Bronchial epithelial cell (primary cell): ENCODE data around the gene ADGRG1. TPM values are rescaled to one million over a fixed set of nuclear protein-coding genes. Genes with fewer than 3 reads are reported as not detected.
"Not testable (repeated sequence)": the region's sequence is repeated elsewhere in the genome, so short reads cannot be mapped to it uniquely, and the experiment has no call there.

Experiments
- DNase-seq: peaks from one replicate; pipeline ENCODE4 v3.0.0-alpha.2; 2010; ENCODE audit warnings: low read depth
- FAIRE-seq: peaks from 2 replicates; lab custom pipeline; 2011; peaks lifted over from hg19 to GRCh38; lab: Jason Lieb, UNC
- H3K27me3 ChIP-seq: 2 replicates; pipeline ENCODE4 v1.5.1; 2011; ENCODE audit warnings: low read length; ENCODE audit not compliant: control insufficient read depth, insufficient read depth
- H3K36me3 ChIP-seq: 2 replicates; pipeline ENCODE4 v1.5.1; 2011; ENCODE audit warnings: low read length; ENCODE audit not compliant: control insufficient read depth, insufficient read depth
- H3K4me3 ChIP-seq: 2 replicates; pipeline ENCODE4 v1.5.1; 2011; ENCODE audit warnings: mild to moderate bottlenecking, low read depth, low read length, control low read depth
- total RNA-seq: library from RNA; depleted of rRNA; stranded (reverse); fragments of >200 nt; gene quantifications from 2 replicates; pipeline ENCODE4 v1.2.1, GENCODE V29; 2014
- TF ChIP-seq, protein P1 (sequence below): IDR thresholded peaks from 2 replicates; pipeline ENCODE4 v1.5.1; 2011; ENCODE audit warnings: mild to moderate bottlenecking, moderate library complexity, low read length, control low read depth, inconsistent platforms; ENCODE audit not compliant: insufficient read depth, severe bottlenecking

ADGRG1 gene
- total RNA-seq, 1 donor from 2014 or later: 21.1 TPM

DNA sequence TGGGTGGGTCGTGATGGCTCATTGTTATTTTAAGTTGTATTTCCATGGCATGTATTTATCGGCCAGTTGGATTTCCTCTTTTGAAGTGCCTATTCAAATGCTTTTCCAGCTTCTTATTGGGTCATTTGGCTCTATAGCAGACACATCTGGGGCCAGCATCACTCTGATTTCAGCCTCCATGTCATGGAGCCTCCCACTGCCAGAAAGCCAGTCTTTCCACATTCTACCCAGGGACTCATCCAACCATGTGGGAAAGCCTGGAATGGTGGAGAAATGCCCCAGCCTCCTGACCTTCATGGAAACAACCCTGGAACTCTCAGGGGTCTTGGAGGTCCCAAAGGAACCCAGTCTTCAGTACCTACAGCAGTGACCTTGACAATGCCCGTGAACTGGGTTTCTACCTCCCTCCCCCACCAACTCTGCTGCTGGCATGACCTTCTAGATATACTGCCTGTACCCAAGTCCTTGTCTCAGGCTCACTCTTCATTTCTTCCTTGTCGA, 33.8 kb upstream of the ADGRG1 start:
- no peaks in the 10 kb centered on the region for H3K36me3 ChIP-seq
- DNase-seq: no peak
- no peak for FAIRE-seq
- H3K4me3 ChIP-seq: no peak overlapping the region
- TF ChIP-seq, protein P1, sequence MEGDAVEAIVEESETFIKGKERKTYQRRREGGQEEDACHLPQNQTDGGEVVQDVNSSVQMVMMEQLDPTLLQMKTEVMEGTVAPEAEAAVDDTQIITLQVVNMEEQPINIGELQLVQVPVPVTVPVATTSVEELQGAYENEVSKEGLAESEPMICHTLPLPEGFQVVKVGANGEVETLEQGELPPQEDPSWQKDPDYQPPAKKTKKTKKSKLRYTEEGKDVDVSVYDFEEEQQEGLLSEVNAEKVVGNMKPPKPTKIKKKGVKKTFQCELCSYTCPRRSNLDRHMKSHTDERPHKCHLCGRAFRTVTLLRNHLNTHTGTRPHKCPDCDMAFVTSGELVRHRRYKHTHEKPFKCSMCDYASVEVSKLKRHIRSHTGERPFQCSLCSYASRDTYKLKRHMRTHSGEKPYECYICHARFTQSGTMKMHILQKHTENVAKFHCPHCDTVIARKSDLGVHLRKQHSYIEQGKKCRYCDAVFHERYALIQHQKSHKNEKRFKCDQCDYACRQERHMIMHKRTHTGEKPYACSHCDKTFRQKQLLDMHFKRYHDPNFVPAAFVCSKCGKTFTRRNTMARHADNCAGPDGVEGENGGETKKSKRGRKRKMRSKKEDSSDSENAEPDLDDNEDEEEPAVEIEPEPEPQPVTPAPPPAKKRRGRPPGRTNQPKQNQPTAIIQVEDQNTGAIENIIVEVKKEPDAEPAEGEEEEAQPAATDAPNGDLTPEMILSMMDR: no peak
- H3K27me3 ChIP-seq: no peaks in the 10 kb centered on the region

DNA sequence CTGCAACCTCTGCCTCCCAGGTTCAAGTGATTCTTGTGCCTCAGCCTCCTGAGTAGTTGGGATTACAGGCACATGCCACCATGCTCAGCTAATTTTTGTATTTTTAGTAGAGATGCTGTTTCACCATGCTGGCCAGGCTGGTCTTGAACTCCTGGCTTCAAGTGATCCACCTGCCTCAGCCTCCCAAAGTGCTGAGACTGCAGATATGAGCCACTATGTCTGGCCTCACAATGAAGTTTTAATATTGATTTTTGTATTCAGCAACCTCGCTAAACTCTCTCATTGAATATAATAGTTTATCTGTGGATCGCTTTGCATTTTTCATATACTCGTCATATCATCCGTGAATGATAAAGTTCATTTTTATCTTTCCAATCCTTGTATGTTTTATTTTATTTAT, 32.2 kb upstream of the ADGRG1 start:
- not testable (repeated sequence) for H3K4me3 ChIP-seq, DNase-seq, H3K27me3 ChIP-seq, FAIRE-seq, H3K36me3 ChIP-seq

DNA sequence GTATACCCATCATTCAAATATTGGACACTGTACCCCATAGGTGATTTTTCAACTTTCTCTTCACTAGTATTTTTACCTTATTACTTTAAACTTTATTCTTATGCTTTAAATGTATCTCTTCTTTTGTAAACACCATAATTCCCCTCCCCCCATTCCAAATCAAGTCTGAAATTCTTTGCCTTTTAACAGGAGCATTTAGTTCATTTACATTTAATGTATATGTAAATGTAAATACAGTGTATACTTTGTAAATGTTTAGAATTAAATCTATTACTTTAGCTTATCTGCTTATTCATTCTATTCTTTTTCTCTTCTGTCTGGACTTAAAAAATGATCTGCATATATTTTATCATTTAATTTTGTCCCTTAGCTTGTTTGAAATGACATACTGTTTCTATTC, 30.0 kb upstream of the ADGRG1 start:
- Histone ChIP-seq H3K27me3 (no peaks in the 10 kb centered on the region), H3K4me3 (no peak overlapping the region), H3K36me3 (no peaks in the 10 kb centered on the region)
- DNase-seq: no peak
- TF ChIP-seq, protein P1: no peak
- FAIRE-seq: no peak

DNA sequence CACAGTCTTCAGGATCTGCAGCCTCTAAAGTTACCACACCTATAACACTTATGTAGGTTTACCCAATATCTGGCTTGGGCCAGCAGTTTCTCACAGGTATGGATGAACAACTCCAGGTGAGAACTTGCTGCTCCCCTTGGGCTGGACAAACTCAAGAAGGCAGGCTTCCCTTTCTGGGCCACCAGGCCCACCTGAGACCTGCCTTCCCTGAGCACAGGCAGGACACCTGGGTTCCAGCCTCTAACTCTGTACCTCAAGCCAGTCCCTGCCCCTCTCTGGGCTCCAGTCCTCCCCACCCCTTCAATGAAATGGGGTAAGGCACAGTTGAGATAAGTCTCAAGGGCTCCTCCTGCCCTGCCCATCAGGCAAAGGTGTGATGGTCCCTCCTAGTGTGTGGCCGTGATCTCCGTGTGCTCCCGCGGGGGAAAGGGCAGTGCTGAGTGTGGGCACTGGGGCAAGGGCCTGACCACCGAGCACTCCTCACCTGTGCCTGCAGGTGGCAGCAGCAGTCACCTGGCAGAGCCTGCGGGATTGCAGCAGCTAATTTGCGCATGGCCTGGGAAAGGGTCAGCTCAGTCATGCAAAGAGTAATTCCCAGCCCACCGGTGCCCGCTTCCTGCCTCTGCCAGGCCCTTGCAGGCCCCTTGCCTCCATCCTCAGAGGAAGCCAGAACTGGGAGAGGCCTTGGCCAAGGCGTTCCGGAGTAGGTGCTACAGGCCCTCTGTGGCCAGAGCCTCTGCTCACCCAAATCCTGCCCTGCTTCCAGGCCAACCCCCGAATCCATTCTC, 28.2 kb upstream of the ADGRG1 start:
- TF ChIP-seq, protein P1: peak; percentile 98
- FAIRE-seq (no peak), DNase-seq (peak; percentile 50)
- no peaks in the 10 kb centered on the region for H3K36me3 ChIP-seq
- no peaks in the 10 kb centered on the region for H3K27me3 ChIP-seq
- no peak overlapping the region for H3K4me3 ChIP-seq

DNA sequence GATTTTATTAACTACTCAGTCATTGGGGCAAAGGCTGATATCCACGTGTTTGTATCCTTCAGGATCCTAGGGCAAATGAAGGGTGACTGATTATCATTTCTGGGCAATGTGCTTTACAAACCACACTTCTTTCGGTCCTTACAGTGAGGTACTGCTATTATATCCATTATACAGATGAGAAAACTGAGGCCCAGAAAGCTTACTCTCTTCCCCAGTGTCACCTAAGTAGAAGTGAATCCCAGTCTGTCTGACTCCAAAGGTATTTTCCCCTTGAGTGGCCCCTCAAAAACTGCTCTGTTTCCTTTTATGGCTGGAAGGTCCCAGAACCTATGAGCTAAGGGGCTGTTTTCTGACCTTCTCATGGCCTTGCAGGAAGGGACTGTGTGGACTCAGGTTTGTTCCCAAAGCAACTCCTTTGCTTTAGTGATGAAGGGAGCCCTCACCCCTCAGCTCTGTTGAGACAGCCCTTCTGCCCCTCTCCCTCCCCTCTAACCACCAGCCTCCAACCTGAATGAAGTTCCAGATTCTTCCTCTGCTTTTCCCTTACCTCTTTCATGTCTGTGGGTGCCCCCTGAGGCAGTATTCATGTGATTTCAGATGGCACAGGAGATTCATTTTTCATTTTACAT, 27.4 kb upstream of the ADGRG1 start:
- TF ChIP-seq, protein P1: no peak
- DNase-seq: no peak
- Histone ChIP-seq H3K4me3 (no peak overlapping the region), H3K36me3 (no peaks in the 10 kb centered on the region), H3K27me3 (no peaks in the 10 kb centered on the region)
- FAIRE-seq: no peak

DNA sequence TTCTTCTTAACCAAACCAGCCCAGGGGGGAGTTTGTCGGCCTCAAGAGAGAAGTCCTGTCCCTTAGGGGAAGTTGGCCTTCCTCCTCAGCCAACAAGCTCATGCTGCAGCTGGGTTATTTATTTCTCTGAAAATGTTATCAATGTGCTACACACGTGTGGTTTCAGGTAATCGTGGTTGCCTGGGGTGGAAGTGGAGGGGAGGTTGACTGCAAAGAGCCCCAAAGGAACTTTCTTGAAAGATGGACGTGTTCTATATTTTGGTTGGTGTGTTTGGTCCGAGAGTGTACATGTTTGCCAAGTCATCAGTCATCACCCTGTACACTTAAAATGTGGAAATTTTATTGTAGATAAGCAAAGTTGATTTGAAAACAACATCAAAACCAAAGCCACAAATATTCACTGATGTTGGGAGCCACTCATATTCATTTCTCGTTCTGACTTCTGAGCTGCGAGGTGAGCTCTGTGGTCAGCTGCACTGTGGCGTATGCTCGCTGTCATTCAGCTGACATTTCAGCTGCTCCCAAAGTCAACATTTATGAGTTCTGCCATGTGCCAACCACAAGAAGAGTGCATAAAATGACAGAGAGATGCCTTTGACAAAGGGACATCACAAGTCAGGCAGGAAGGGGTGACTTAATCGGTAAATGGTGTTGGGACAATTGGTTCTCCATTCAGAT, 26.5 kb upstream of the ADGRG1 start:
- TF ChIP-seq, protein P1: no peak
- Histone ChIP-seq H3K4me3 (no peak overlapping the region), H3K36me3 (no peaks in the 10 kb centered on the region), H3K27me3 (no peaks in the 10 kb centered on the region)
- DNase-seq: no peak
- no peak for FAIRE-seq
